Fibroblast of mammary gland (primary cell): ENCODE data around the gene VAC14.

ENCODE experiments used
- DNase-seq: peaks from one replicate; pipeline ENCODE4 v3.0.0-alpha.2; 2010; ENCODE audit warnings: low read depth
- H3K4me3 ChIP-seq: 2 replicates; pipeline ENCODE4 v1.5.1; 2011; ENCODE audit warnings: low read depth, mild to moderate bottlenecking, low read length, moderate library complexity; ENCODE audit not compliant: control insufficient read depth
- TF ChIP-seq, protein P1 (sequence below): conservative IDR thresholded peaks from 2 replicates; pipeline ENCODE4 v1.5.1; 2011; ENCODE audit warnings: low read depth, low read length, inconsistent platforms; ENCODE audit not compliant: control insufficient read depth, insufficient read depth

VAC14 gene

DNA sequence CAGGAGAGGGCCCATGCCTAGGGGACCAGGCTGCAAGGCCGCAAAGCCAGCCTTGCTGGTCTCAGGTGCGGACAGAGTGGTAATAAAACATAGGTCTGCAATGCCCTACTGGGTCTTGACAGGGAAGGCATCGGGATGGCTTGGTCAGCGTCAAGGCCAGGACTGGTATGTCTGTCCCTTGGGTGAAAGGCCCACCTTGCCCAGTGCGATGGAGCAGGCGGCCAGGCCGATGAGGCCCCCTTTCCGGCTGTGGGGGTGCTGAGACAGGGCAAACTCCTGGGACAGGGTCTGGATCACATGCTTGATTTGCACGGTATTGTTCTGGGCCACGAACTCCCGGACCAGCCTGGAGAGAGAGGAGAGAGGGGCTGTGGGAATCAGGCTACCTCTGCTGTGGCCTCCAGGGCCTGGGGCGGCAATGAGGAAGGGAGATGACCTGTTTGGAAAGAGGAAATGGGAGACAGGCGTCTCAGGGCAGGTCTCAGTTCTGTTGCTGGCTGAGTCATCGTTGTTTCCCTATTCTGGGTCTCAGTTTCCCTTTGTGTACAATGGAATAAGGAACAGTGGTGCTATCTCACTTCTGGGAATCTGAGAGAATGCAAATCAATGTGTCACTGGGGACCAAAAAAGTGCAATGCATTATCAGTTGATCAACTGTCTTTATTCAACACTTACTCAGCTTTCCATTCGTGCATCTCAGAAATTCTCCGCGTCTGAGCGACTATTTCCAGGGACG lies 14.8 kb downstream of the VAC14 start:
- TF ChIP-seq, protein P1, sequence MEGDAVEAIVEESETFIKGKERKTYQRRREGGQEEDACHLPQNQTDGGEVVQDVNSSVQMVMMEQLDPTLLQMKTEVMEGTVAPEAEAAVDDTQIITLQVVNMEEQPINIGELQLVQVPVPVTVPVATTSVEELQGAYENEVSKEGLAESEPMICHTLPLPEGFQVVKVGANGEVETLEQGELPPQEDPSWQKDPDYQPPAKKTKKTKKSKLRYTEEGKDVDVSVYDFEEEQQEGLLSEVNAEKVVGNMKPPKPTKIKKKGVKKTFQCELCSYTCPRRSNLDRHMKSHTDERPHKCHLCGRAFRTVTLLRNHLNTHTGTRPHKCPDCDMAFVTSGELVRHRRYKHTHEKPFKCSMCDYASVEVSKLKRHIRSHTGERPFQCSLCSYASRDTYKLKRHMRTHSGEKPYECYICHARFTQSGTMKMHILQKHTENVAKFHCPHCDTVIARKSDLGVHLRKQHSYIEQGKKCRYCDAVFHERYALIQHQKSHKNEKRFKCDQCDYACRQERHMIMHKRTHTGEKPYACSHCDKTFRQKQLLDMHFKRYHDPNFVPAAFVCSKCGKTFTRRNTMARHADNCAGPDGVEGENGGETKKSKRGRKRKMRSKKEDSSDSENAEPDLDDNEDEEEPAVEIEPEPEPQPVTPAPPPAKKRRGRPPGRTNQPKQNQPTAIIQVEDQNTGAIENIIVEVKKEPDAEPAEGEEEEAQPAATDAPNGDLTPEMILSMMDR, result no peak
- H3K4me3 ChIP-seq, result no peak overlapping the region
- DNase-seq, result no peak

DNA sequence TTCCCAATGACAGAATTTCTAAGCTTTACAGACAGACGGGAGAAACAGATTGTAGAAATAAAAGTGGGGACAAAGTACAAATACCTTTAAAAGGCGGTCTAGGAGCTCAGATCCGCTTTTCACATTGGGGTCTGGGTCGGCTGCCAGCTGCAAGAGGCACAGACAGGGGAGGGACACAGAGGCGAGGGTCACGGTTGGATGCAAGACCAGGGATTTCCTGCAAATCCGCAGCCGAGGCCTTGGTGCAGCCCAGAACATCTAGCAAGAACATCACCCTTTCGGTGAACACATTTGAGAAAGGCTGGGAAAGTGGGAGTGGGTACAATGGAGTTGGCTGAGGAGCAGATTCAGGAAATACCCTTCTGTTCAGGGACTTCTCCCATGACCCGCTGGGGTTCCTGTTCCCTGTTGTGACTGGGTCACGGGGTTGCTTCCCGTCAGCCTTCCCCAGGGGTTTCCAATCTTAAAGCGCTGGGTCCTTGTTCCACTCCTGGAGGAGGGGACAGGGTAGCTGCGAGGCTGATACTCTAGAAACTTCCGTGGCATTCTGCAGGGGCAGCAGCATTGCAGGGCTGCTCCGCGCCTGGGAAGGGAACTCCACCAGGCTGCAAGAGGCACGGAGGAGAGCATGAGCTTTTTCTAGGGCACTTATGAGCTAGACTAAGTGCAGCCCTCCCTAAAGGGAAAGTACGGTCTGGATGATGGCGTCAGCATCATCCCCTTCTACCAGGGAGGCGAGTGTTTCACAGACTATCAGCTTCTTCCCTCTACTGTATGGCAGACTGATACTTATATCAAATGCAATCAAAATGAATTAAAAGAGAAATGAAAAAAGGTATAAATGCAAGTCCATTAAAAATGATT lies 16.0 kb downstream of the VAC14 start:
- no peak for DNase-seq
- H3K4me3 ChIP-seq, result no peak overlapping the region
- TF ChIP-seq, protein P1, result no peak

DNA sequence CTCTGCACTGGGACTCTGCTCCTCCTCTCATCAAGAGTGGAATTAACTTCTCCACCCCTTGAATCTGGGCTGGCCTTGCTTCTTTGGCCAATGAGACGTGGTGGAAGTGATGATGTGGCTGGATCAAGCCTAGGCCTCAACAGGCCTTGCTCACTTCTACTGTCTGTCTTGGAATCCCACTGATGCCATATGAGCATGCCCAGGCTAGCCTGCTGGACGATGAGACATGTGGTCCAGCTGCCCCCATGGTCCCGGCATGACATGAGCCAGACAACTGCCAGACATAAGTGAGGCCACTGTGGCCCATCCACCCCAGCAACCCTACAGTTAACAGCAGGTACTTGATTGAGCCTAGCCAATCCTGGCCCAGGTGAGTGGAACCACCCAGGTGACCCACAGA lies 18.7 kb downstream of the VAC14 start:
- H3K4me3 ChIP-seq, result no peak overlapping the region
- DNase-seq, result no peak

DNA sequence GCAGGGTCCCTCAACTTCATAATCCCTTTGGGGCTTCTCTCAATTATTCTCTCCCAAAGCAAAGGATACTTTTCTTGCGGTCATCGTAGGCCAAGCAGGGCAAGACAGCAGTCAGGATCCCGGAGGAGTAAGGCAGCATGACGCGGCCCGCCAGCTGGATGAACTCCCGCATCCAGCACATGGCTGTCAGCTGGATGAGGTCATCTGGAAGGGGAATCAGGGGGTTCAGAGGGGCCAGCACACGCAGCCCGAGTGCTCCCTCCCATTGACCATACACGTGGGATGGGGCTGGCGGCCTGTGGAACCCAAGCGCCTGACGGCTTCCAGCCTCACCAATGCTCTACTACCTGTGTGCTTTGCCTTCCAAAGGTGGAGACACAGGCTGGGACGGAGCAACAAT lies 19.2 kb downstream of the VAC14 start:
- H3K4me3 ChIP-seq, result no peak overlapping the region
- TF ChIP-seq, protein P1, result no peak
- DNase-seq, result no peak

More for the DNA sequence above, 18.7 kb downstream of the VAC14 start:
- TF ChIP-seq, protein P1, result no peak

DNA sequence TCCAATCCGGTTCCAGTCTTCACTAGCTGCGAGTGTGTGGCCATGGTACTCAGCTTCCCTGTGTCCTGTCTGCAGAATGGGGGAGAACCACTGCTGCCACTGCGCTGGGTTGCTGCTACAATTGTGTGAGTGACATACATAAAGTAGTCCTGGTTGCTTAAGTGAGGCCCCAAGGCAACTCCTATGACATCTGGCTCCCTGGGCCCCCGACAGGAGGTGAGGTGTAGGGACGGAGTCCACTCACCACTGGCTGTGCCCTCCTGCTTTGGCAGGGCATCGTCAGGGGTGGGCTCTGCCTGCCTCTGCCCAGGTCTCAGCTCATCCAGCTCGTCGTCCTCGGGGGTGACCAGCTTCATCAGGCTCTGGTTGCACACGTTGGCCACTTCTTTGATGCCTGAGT lies 20.4 kb downstream of the VAC14 start:
- TF ChIP-seq, protein P1, result no peak
- no peak for DNase-seq
- H3K4me3 ChIP-seq, result no peak overlapping the region

DNA sequence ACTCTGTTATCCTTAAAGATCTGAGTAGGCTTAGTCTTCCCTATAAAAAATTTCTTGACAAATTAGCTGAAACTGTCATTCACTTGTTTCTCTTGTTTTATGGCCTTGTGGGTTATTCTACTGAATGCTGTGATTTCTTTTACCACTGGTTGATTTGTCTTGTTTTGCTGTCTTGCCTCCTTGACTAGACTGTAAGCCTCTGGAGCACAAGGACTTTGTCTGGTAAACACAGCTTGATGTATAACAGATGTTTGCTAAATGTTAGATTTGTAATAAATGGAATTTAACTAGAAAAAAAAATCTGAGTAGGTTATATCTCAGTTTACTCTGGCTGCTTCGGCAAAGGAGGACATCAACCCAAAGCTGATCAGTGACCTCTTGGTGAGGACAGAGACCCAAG lies 21.6 kb downstream of the VAC14 start:
- H3K4me3 ChIP-seq, result no peak overlapping the region
- peak; percentile 47 for DNase-seq
- TF ChIP-seq, protein P1, result no peak
